DMS 273 treated with DMSO at 0.1 percent for 48 hours (cell line): ENCODE measurements around the gene HAP1.
"Not testable (repeated sequence)": the region's sequence is repeated elsewhere in the genome, so short reads cannot be mapped to it uniquely, and the experiment has no call there.

Source experiments
- DNase-seq: peaks from one replicate; lab custom pipeline; 2025; lab: John Stamatoyannopoulos, UW

HAP1 gene

DNA sequence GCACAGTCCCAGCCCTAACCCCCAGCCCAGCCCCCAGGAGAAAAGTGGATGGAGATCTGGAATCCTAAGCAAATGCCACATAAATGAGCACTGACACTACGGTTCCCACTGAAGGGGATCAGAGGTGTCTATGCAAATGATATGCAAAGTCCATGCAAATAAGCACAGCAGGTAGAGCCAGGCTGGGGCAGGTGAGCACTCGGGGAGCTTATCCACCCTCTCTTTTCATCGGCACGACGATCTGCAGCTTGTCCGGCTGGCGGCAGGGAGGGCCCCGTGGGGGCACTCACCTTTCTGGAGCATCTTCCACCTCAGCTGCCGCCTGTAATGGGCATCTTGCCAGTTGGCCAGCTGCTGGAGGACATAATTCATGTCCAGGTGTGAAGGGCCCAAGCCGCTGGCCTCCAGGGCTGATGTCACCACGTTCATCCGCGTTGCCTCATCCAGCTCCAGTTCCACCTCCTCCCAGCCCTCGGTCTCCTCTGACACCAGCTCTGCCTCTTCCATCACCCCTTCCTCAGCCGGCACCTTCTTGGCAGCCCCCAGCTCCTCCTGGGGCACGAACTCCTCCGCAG lies 9.9 kb downstream of the HAP1 start:
- DNase-seq = no peak

DNA sequence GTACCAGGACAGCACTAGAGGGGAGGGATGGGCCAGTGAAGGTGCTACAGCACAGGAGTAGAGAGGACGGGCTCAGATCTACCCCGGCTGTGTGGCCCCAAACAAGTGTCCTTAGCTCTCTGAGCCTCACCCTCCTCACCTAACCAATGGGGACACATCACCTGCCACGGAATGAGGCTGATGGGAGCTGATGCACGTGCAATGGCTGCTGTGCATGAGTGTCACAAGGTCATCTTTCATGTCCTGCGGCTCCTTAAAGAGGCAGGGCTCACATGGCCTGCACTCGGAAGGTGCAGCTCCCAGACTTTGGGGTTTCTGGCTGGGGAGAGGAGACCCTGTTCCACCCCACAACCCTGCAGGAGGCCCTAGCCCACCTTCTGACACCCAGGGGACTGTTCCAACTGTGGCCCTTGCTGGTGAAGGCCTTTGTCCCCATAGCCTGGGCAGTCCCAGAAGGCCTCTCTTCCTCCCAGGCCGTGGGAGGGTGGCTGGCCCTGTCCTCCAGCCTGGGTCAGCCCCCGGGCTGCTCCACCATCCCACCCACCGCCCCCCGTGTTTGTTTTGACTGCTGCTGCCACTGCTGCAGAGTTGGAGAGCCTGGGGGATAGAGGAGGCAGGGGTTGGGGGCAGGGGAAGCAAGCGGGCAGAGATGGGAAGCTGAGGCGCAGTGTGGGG lies 10.5 kb downstream of the HAP1 start:
- no peak for DNase-seq

DNA sequence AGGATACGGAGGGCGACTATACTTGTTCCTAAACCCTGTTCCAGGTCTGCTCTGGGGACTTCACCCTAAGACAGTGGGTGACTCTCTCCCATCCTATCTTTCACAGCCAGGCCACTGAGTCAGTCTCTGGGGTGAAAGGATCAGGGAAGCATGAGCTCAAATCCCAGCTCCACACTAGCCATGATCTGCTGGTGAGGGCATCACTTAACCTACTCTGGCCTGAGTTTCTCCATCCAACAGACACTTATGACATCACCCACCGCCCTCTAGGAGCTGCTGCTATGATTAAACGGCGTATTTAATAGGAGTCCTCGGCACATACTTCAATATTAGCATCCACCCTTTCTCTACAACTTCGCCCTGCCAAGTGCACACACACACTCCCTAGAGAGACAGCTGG lies 12.2 kb downstream of the HAP1 start:
- DNase-seq = no peak

DNA sequence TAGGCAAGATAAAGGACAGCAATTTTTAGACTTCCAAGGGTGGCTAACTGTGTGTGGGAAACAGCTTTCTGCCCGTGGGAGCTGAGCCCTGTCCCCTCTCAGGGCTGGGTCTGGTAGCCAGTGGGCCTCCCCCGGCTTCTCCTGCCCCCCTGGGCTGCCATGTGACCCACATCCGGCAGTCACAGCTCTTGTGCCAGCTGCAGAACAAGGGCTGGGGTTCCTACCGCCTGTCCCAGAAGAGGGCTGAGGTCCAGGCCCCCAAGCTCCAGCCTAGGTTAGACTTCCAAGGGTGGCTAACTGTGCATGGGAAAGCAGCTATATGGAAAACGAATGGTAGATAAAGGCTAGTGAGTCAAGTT lies 16.2 kb downstream of the HAP1 start:
- no peak for DNase-seq

DNA sequence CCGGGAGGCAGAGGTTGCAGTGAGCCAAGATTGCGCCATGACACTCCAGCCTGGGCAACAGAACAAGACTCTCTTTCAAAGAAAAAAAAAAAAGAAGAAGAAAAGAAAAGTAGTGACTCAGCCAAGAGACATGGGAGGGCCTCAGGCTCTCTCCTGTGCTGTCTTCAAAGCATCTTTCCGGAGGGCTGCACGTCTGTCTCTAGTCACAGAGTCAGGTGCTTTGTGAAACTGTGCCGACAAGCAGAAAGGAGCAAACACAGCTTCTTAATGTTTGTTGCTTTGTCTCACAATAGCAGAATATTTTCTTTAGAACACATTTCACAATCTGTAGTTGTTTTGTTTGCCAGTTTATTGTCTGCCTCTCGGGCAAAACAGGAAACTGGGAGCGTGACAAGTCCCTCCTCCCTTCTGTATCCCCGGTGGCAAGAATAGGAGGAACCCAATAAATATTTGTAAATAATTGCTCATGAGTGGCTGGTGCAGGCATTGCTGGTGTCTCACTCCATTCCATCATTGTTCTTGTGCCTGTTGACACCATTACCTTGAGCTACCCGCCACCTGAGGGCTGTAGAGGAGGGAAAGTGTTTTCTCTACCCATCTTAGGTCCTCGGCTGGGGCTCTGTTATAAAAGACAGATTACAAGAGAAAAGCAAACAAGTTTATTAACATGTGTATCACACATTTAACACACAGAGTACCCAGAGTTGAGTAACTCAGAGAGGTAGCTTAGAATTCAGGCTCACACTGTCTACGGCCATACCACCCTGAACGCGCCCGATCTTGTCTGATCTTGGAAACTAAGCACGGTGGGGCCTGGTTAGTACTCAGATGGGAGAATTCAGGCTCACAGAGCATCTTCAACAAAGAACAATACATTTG lies 16.8 kb downstream of the HAP1 start:
- DNase-seq = no peak

DNA sequence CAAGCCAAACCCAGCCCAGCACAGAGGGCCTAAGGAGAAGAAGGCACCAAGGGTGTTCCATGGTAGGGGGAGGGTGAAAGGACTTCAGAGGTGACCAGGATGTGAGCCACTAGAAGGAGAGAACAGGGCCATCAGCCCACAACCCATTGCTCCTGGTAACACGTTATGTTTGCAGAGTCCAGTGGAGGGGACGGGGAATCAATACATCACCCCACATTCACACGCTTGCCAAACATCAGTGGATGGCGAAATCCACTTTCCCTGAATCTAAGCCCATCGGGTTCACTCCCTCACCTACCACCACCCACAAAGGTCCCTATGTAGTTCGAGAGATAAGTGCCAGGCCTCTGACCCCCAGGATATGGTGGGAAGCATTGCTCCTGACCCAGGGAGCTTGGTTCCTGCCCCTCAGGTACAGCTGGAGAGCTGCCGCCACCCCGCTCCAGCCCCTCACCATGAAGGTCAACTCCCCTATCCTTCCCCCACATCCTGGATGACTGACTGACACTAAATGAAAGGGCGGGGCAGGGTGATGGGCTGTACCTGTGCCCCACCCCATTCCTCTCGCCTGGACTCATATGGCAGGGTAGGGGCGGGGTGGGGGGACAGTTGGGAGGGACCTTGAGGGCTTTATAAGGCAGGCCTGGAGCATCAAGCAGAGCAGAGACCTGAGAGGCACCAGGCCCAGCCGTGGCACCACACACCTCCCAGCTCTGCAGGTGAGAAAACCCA lies 22.6 kb downstream of the HAP1 start, which contains the start of gene GAST:
Gene GAST, plus strand, starts transcription at position 663 of the 732 bp plus-strand sequence. CDS start 3,106 bp downstream, outside the sequence.
- DNase-seq = no peak

DNA sequence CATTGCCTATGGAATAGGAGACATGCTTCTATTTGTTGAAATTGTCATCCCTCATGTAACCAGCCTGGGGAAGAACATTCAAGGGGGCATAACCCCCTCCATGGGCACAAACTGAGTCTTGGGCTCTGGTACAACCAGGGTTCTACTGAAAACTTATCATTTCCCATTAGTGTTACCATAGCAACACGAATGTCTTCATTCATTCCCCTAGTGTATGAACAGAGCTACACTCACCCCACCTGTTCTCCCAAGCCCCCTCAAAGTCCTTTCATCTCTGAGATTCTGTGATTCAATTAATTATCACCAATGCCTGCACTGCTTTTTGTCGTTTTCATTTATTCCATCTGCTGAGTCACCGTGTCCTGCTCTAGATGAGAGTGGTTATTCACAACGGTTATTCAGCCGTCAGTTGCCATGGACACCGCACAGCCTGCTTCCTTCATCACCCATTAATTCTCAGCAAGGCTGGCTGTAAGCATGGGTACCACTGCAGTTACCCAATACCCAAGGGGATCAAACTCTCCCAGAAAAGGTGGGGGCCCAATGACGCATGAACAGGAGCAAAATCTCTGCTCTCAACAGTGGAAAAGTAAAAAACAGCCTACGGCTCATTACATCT lies 23.9 kb downstream of the HAP1 start:
- no peak for DNase-seq

DNA sequence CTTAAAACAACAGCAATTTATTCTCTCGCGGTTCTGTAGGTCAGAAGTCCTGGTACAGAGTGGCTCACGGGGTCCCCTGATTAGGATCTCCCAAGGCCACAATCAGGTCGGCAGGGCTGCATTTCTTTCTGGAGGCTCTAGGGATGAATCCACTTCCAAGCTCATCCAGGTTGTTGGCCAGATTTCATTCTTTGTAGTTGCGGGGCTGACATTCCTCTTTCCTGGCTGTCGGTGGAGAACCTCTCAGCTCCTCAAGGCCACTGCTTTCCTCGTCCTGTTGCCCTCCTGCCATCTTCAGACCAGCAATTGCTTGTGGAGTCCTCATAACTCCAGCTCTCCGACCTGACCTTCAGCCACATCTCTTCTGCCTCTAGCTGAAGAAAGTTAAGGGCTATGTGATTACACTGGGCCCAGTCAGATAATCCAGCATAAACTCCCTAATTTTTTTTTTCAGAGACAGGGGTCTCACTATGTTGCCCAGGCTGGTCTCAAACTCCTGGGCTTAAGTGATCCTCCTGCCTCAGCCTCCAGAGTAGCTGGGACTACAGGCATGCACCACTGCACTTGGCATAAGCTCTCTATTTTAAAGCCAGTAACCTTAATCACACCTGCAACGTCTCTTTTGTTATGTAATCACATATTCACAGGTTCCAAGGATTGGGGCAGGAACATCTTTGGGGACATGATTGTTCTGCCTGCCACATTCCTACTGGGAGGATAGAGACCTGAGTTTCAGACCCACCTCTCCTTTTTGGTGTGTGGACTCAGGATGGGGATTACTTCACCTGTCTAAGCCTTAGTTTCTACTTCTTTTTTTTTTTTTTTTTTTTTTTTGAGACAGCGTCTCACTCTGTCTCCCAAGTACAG lies 26.4 kb downstream of the HAP1 start:
- no peak for DNase-seq

DNA sequence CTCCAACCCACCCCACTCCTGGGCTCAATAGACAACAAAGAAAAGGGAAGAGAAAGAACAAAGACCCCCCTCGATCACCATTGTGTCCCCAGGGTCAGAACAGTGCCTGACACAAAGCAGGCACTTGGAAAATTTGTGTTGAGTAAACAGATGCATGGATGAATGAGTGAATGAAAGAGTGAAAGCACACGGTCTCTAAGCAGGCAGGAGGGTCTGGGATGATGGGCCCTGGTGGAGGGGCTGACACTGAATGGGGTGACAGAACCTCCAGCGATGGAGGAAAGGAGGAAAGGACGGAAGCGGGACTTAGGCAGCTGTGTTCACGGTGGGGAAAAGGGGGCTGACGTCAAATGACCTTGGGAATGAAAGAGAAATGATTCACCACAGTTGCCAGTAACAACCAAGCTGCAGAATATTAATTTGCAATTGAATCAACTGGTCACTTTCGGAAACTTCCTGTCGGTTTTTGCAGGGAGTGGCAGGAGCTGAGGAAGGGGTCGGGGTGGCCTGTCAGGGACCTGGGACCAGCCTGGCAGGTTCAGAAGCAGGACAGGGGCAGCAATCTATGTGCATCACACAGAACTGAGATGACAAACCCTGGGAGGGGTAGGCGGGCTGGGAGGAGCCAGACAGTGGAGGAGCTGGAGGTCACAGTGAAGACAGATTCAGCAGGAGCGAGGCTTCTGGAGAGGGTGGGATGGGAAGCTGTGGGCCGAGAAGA lies 29.0 kb downstream of the HAP1 start:
- no peak for DNase-seq

DNA sequence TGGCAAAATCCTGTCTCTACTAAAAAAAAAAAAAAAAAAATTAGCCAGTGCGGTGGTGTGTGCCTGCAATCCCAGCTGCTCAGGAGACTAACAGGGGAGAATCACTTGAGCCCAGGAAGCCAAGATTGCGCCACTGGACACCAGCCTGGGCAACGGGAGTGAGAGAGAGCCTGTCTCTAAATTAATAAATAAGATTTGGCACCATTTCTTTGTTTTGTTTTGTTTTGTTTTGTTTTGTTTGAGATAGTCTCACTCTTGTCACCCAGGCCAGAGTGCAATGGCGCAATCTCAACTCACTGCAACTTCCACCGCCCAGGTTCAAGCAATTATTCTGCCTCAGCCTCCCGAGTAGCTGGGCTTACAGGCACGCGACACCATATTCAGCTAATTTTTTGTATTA lies 31.7 kb downstream of the HAP1 start:
- no peak for DNase-seq

DNA sequence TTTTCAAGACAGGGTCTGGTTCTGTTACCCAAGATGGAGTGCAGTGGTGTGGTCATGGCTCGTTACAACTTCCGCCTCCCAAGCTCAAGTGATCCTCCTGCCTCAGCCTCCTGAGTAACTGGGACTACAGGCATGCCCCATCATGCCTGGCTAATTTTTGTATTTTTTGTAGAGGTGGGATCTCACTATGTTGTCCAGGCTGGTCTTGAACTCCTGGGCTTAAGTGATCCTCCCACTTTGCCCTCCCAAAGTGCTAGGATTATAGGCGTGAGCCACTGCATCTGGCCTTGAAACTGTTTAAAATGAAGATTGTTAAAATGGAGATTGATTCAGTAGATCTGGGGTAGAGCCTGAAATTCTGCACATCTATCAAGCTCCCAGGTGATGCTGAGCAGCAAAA lies 33.6 kb downstream of the HAP1 start:
- not testable (repeated sequence) for DNase-seq

DNA sequence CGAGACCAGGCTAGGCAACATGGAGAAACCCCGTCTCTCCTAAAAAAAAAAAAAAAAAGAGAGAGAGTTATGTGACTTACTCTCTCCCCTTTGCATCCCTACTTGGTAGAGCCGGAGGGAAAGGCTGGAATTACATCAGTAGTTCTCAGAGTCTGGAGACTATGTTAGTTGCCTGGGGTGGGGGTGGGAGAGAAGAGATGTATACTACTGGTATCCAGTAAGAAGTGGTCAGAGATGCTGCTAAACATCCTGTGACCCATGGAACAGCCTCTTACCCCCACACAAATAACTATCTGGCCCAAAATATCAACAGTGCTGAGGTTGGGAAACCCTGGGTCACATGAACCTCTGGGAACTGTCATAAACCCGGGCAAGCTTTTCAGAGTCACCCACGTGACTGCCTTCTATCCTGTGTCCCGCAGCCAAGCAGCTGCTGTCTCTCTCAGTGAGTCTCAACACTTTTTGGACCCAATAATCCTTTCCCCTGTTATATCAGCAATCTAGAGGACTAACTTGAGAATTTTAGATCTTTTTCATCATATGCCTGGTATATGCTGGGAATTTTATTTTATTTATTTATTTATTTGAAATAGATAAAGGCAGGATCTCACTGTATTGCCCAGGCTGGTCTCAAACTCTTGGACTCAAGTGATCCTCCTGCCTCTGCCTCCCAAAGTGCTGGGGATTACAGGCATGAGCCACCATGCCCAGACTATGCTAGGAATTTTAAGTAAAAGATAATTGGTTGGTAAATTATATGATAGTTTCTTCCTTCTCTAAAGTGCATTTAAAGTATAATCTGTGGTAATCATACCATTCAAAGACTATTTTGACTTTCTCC lies 37.1 kb downstream of the HAP1 start:
- no peak for DNase-seq

DNA sequence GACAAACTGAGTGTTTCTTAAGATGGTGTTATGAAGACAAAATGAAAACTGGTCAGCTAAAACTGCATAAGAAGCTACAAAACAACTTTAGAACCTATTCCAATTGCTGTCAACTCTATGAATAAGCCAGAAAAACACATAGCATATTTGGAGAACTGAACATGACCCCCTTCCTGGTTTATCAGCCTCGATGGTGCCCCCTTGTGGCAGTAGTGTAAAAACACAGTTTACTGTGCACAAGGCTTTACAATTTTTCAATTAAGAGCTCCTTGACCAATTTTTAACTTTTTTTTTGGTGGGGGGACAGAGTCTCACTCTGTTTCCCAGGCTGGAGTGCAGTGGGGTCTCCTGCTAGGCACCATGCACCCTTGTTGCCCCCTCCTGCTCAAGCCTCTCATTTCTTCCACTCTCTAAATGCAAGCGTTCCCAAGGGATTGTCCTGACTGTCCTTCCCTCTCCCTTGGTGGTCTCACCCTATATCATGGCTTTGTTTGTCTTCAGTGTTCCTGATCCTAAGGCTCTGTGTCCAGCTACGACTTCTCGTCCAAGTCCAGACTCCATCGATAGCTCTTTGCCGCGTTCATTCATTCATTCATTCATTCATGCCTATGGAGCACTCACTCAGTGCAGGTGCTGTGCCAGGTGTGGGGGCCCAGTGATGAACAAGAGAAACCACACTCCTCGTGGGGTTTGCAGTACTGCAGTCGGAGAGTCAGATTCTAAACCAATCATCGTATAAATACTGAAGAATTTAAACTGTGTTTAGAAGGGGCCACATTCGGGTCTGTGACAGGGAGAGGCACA lies 38.3 kb downstream of the HAP1 start:
- peak; percentile 28 for DNase-seq

DNA sequence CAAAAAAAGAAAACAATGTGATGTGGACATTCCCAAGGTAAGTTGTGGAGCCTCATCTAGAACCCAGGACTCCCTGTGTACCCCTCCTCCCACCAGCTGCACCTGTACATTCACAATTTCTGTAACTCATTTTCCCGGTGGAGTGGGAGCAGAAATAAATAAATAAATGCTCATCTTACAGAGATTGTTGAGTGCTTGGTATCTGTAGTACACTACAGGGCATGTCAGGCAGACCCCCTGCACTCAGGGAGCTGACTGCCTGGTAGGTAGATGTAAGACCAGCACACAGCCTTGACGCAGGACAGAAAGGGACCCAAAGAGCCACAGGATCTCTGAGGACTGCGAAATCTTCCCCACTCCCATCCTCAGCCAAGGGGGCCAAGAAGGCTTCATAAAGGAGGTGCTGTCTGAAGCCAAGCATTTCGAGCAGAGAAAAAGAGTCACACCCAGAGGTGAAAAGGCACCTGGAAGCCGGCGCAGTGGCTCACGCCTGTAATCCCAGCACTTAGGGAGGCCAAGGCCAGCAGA lies 39.2 kb downstream of the HAP1 start:
- no peak for DNase-seq

DNA sequence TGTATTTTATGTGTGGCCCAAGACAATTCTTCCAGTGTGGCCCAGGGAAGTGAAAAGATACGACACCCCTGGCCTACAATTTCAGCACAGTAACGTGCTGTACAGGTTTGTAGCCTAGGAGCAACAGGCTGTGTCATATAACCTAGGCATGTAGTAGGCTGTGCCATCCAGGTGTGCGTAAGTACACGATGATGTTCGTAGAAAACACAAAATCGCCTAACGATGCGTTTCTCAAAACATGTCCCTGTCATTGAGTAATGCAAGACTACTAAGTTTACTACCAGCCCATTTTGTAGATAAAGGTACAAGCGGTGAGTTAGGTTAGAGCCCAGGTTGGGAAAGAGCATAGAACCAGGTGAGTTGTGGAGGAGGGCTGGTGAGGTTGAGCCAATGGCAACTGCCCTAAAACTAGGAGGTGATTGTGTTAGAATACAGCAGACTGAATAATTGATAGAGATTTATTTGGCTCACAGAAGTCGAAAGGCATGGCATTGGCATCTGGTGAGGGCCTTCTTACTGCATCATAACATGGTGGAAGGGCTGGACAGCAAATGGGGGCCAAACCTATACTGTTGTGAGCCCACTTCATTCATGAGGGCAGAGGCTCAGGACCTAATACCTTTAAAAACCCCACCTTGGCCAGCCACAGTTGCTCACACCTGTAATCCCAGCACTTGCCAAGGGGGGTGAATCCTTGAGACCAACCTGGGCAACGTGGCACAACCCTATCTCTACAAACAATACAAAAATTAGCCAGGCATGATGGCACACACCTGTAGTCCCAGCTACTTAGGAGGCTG lies 41.5 kb downstream of the HAP1 start:
- no peak for DNase-seq

DNA sequence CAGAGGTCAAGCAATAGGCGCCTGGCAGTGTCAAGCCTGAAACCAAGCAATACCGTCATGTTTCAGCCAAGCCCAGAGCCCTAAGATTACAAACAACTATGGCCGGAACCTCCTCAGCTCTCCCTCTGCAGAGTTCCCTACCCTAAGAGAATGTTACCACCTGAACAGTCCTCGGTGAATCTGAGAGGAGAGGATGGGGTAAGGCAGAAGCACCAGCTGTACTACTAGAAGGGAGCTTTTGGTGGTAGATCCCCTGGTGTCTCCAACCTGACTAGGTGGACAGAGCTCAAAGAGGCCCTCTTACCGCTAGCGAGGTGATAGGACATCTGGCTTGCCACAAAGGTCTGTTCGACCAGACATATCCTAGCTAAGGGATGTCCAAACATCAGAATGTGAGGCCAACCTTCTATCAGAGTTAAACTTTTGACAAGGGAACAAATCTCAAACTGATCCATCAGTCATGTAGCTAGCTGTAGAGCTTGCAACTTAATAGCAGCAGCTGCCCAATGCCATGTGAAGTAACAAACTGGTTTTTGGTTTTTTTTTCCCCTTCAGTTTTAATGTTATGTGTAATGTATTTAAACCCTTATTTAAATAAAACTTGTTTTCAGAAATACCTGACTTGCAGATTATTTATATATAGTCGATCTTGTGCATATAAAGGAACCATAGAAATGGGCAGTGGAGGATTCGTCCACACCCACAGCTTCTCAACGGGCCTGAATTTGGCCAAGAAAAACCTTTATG lies 43.2 kb downstream of the HAP1 start:
- DNase-seq = no peak

DNA sequence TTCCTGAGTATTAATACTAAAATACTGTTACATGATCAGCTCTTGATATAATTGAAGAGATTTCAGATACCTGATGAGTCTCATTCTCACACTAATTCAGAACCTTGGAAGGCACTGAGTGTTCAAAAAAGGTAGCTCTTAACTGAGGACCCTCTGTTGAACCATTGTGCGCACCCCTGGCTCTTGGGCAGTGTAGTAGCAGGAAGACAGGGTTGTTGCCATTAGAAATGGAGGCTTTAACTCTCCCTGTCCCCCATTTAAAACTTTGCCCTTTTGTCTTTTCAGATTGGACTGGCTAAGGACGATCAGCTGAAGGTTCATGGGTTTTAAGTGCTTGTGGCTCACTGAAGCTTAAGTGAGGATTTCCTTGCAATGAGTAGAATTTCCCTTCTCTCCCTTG lies 43.9 kb downstream of the HAP1 start:
- DNase-seq = no peak
